GM19238 (cell line): ENCODE results near the gene FARSB.
"Not testable (repeated sequence)": the region's sequence is repeated elsewhere in the genome, so short reads cannot be mapped to it uniquely, and the experiment has no call there.

Experiments used
- DNase-seq: peaks from one replicate; pipeline ENCODE4 v3.0.0; 2011; ENCODE audit warnings: low spot score; ENCODE audit not compliant: insufficient read length

FARSB gene

GRCh38 chr2:222608081-222608480 lies 47.8 kb downstream of the FARSB start:
- DNase-seq, result no peak

- DNase-seq, result no peak
Measured at GRCh38 chr2:222606306-222606705, 49.6 kb downstream of the FARSB start.

- no peak for DNase-seq
Measured at GRCh38 chr2:222604749-222605515, 51.0 kb downstream of the FARSB start.

GRCh38 chr2:222603501-222603900 lies 52.4 kb downstream of the FARSB start:
- DNase-seq, result no peak

- DNase-seq, result no peak
Measured at GRCh38 chr2:222598611-222599010, 57.3 kb downstream of the FARSB start.

- no peak for DNase-seq
Measured at GRCh38 chr2:222595581-222595980, 60.3 kb downstream of the FARSB start.

GRCh38 chr2:222594679-222595078 lies 61.2 kb downstream of the FARSB start:
- no peak for DNase-seq

GRCh38 chr2:222592176-222592575 lies 63.7 kb downstream of the FARSB start:
- no peak for DNase-seq

GRCh38 chr2:222591661-222592060 lies 64.2 kb downstream of the FARSB start:
- DNase-seq, result no peak

- DNase-seq, result not testable (repeated sequence)
Measured at GRCh38 chr2:222584589-222584988, 71.3 kb downstream of the FARSB start.

GRCh38 chr2:222582928-222583327 lies 73.0 kb downstream of the FARSB start:
- DNase-seq, result no peak

GRCh38 chr2:222577341-222577740 lies 78.6 kb downstream of the FARSB start:
- DNase-seq, result no peak

- no peak for DNase-seq
Measured at GRCh38 chr2:222576171-222577081, 79.5 kb downstream of the FARSB start.

GRCh38 chr2:222575618-222576017 lies 80.3 kb downstream of the FARSB start:
- no peak for DNase-seq

- DNase-seq, result no peak
Measured at GRCh38 chr2:222572751-222573174, 83.1 kb downstream of the FARSB start.

GRCh38 chr2:222572264-222572721 lies 83.6 kb downstream of the FARSB start:
- no peak for DNase-seq

- no peak for DNase-seq
Measured at GRCh38 chr2:222569826-222570225, 86.1 kb downstream of the FARSB start.

GRCh38 chr2:222568865-222569264 lies 87.0 kb downstream of the FARSB start:
- DNase-seq, result no peak

GRCh38 chr2:222566229-222566628 lies 89.7 kb downstream of the FARSB start:
- no peak for DNase-seq

- DNase-seq, result no peak
Measured at GRCh38 chr2:222563936-222564335, 92.0 kb downstream of the FARSB start.

GRCh38 chr2:222563106-222563718 lies 92.7 kb downstream of the FARSB start:
- no peak for DNase-seq
